Measurements from ENCODE around the gene IGFN1.
"Not testable (repeated sequence)": the region's sequence is repeated elsewhere in the genome, so short reads cannot be mapped to it uniquely, and the experiment has no call there.

The IGFN1 gene

GRCh38 chr1:201251851-201252430, 61.3 kb downstream of the IGFN1 start:
- DNase-seq: no peak

GRCh38 chr1:201252944-201253371, 62.3 kb downstream of the IGFN1 start:
- no peak for DNase-seq

- no peak for DNase-seq
Measured at GRCh38 chr1:201253411-201253810, 62.8 kb downstream of the IGFN1 start.

- DNase-seq: no peak
Measured at GRCh38 chr1:201253906-201254624, 63.4 kb downstream of the IGFN1 start.

- peak; percentile 38 for DNase-seq
Measured at GRCh38 chr1:201254625-201255478, 64.2 kb downstream of the IGFN1 start.

GRCh38 chr1:201255479-201256362, 65.1 kb downstream of the IGFN1 start:
- DNase-seq: no peak

- not testable (repeated sequence) for DNase-seq
Measured at GRCh38 chr1:201258132-201258531, 67.5 kb downstream of the IGFN1 start.

- no peak for DNase-seq
Measured at GRCh38 chr1:201258763-201259230, 68.2 kb downstream of the IGFN1 start.

GRCh38 chr1:201259476-201260235, 69.0 kb downstream of the IGFN1 start:
- no peak for DNase-seq

GRCh38 chr1:201260236-201260590, 69.6 kb downstream of the IGFN1 start:
- no peak for DNase-seq

GRCh38 chr1:201260648-201261311, 70.2 kb downstream of the IGFN1 start:
- no peak for DNase-seq

GRCh38 chr1:201261771-201262547, 71.3 kb downstream of the IGFN1 start:
- no peak for DNase-seq

GRCh38 chr1:201262963-201263608, 72.5 kb downstream of the IGFN1 start:
- no peak for DNase-seq

GRCh38 chr1:201264072-201264471, 73.4 kb downstream of the IGFN1 start:
- no peak for DNase-seq

- no peak for DNase-seq
Measured at GRCh38 chr1:201264554-201264953, 73.9 kb downstream of the IGFN1 start.

GRCh38 chr1:201265756-201266155, 75.1 kb downstream of the IGFN1 start:
- DNase-seq: no peak

- DNase-seq: no peak
Measured at GRCh38 chr1:201266276-201266675, 75.7 kb downstream of the IGFN1 start.

GRCh38 chr1:201266774-201267173, 76.2 kb downstream of the IGFN1 start:
- DNase-seq: no peak

- no peak for DNase-seq
Measured at GRCh38 chr1:201267481-201268229, 77.0 kb downstream of the IGFN1 start.
